Vagina (tissue), 2 donors: ENCODE results near the gene RTTN.

Source experiments
- POLR2A ChIP-seq, 2 donors: fragments of 450-650 bp; IDR thresholded peaks; one replicate each; pipeline ENCODE4 v1.6.1; 2017; ENCODE audit warnings: antibody characterized with exemption in 2 of 2, mild to moderate bottlenecking in 2 of 2, moderate library complexity in 2 of 2
- POLR2AphosphoS5 ChIP-seq, 2 donors: sonication (generic); formaldehyde crosslinking; IDR thresholded peaks; one replicate each; pipeline ENCODE4 v1.9.0; 2017; ENCODE audit warnings: antibody characterized with exemption in 2 of 2, mild to moderate bottlenecking in 2 of 2, low read depth in 1 of 2; ENCODE audit not compliant: insufficient read depth in 1 of 2
- TF ChIP-seq, protein P1 (sequence below), 3 experiments: fragments of 450-650 bp in 2 of 3; fragments of 200-600 bp in 1 of 3; sonication (generic) in 1 of 3; IDR thresholded peaks; one replicate each; pipeline ENCODE4 v1.5.1; 2017 to 2019; ENCODE audit warnings: antibody characterized with exemption in 3 of 3, mild to moderate bottlenecking in 2 of 3, moderate library complexity in 2 of 3

DNA sequence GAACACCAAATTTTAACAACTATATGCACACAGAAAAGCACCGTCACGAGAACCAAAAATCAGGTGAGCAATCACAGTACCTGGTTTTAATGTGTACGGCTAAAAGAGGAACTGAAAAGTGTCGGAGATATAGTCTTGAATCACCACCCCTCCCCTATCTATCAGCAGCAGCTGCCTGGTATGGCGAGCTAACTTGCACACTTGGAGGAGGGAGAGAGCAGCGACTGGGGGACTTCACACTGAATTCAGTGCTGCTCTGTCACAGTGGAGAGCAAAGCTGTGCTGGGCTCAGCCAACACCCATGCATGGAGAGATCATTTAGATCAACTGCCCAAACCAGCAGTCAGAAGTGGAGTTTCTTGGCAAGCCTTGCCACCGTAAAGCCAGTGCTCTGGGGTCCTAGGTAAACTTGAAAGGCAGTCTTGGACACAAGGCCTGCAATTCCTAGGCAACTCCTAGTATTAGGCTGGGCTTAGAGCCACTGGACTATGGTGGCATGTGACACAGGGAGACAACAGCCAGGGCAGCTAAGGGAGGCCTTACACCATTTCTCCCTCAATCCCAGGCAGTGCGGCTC, 168.6 kb downstream of the RTTN start:
- TF ChIP-seq, protein P1, sequence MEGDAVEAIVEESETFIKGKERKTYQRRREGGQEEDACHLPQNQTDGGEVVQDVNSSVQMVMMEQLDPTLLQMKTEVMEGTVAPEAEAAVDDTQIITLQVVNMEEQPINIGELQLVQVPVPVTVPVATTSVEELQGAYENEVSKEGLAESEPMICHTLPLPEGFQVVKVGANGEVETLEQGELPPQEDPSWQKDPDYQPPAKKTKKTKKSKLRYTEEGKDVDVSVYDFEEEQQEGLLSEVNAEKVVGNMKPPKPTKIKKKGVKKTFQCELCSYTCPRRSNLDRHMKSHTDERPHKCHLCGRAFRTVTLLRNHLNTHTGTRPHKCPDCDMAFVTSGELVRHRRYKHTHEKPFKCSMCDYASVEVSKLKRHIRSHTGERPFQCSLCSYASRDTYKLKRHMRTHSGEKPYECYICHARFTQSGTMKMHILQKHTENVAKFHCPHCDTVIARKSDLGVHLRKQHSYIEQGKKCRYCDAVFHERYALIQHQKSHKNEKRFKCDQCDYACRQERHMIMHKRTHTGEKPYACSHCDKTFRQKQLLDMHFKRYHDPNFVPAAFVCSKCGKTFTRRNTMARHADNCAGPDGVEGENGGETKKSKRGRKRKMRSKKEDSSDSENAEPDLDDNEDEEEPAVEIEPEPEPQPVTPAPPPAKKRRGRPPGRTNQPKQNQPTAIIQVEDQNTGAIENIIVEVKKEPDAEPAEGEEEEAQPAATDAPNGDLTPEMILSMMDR (IDR thresholded peaks at IDR 0.05): no peak
- TF ChIP-seq POLR2A (IDR thresholded peaks at IDR 0.05): no peak
- no peak for TF ChIP-seq POLR2AphosphoS5 (IDR thresholded peaks at IDR 0.05; ENCODE audit: insufficient read depth in 1 of 2, low read depth in 1 of 2)
